HL-60 (cell line): ENCODE data around the gene NAP1L4.

Experiments
- CTCF ChIP-seq: IDR thresholded peaks from one replicate; pipeline ENCODE4 v1.5.1; 2011; ENCODE audit warnings: low read length, control low read depth, inconsistent platforms; ENCODE audit not compliant: insufficient read depth
- POLR2AphosphoS5 ChIP-seq: IDR thresholded peaks from 2 replicates; pipeline ENCODE4 v1.6.1; 2012; ENCODE audit warnings: low read depth
- REST ChIP-seq: IDR thresholded peaks from 2 replicates; pipeline ENCODE4 v1.6.1; 2012; ENCODE audit warnings: low read depth; ENCODE audit not compliant: insufficient replicate concordance

GRCh38 chr11:2926611-2927051 is 65.5 kb downstream of the NAP1L4 start:
- no peak for TF ChIP-seq CTCF
- TF ChIP-seq POLR2AphosphoS5: no peak
- no peak for TF ChIP-seq REST
